Osteoblast (primary cell): ENCODE results near the gene TRAF1. TPM values are rescaled to one million over a fixed set of nuclear protein-coding genes. Genes with fewer than 3 reads are reported as not detected.

ENCODE experiments used
- DNase-seq: peaks from one replicate; pipeline ENCODE4 v3.0.0; 2011; ENCODE audit warnings: low spot score, mixed read lengths; ENCODE audit not compliant: insufficient read length; ENCODE audit errors: missing footprints
- H2AFZ ChIP-seq: 2 replicates; pipeline ENCODE4 v1.6.0; 2011; ENCODE audit warnings: mild to moderate bottlenecking, low read length
- H3K27ac ChIP-seq: 2 replicates; pipeline ENCODE4 v1.5.1; 2011; ENCODE audit warnings: mild to moderate bottlenecking, low read depth, low read length, moderate library complexity
- H3K27me3 ChIP-seq: 2 replicates; pipeline ENCODE4 v1.6.0; 2012; ENCODE audit warnings: mild to moderate bottlenecking, control low read depth, inconsistent platforms, low read length, moderate library complexity; ENCODE audit not compliant: insufficient read depth
- H3K36me3 ChIP-seq: 2 replicates; pipeline ENCODE4 v1.5.1; 2011; ENCODE audit warnings: mild to moderate bottlenecking, low read length, control low read depth, moderate library complexity; ENCODE audit not compliant: insufficient read depth
- H3K4me1 ChIP-seq: 2 replicates; pipeline ENCODE4 v1.5.1; 2011; ENCODE audit warnings: mild to moderate bottlenecking, low read length, control low read depth, moderate library complexity; ENCODE audit not compliant: insufficient read depth
- H3K4me2 ChIP-seq: 2 replicates; pipeline ENCODE4 v1.6.0; 2011; ENCODE audit warnings: mild to moderate bottlenecking, low read length; ENCODE audit not compliant: insufficient read depth
- H3K4me3 ChIP-seq: fragments of 200-600 bp; sonication (generic); 3 replicates; pipeline ENCODE4 v1.5.1; 2012; ENCODE audit warnings: mild to moderate bottlenecking, low read length, inconsistent platforms; ENCODE audit not compliant: insufficient read depth
- H3K79me2 ChIP-seq: 2 replicates; pipeline ENCODE4 v1.6.0; 2012; ENCODE audit warnings: mild to moderate bottlenecking, low read length, control low read depth, inconsistent platforms; ENCODE audit not compliant: insufficient read depth
- H3K9me3 ChIP-seq: 2 replicates; pipeline ENCODE4 v1.5.1; 2011; ENCODE audit warnings: low read depth, low read length, control low read depth
- H4K20me1 ChIP-seq: 2 replicates; pipeline ENCODE4 v1.6.0; 2012; ENCODE audit warnings: mild to moderate bottlenecking, low read length, control low read depth; ENCODE audit not compliant: insufficient read depth
- total RNA-seq: library from RNA; depleted of rRNA; stranded (reverse); fragments of >200 nt; gene quantifications from 2 replicates; pipeline ENCODE4 v1.2.3, GENCODE V29; 2012
- TF ChIP-seq, protein P1 (sequence below): IDR thresholded peaks from 2 replicates; pipeline ENCODE4 v1.5.1; 2011; ENCODE audit warnings: mild to moderate bottlenecking, low read depth, low read length, moderate library complexity; ENCODE audit errors: extremely low read depth

Gene TRAF1
- total RNA-seq, 1 donor, result 1.8 TPM

DNA sequence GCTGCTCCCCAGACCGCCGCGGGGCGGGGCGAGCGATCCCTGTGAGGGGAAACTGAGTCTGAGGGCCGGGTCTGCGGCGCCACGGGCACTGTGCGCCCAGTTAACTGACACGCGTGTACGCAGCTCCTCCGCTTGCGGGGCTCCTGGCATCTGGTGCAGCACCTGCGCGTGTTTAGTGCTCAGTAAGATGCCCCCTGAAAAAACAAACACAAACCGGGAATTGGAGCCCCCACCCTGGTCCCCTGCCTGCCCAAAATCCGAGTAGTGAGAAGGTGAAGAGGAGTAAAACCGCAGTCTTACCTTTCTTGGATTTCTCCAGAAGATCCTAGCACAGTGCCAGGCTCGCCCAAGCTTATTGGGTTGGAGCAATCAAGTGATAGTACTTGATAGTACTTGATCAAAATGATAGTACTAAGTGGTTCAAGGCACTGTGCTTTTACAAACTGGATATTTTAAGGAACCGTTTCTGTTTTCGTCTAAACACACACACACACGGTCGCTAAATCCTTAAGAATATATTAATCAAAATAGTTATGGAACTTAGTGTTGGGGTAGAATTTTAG, 2.7 kb upstream of the TRAF1 start:
- Histone ChIP-seq H3K79me2 (no peaks in the 10 kb centered on the region), H3K27ac (no peak overlapping the region), H3K4me2 (peak overlapping the region; percentile 82)

DNA sequence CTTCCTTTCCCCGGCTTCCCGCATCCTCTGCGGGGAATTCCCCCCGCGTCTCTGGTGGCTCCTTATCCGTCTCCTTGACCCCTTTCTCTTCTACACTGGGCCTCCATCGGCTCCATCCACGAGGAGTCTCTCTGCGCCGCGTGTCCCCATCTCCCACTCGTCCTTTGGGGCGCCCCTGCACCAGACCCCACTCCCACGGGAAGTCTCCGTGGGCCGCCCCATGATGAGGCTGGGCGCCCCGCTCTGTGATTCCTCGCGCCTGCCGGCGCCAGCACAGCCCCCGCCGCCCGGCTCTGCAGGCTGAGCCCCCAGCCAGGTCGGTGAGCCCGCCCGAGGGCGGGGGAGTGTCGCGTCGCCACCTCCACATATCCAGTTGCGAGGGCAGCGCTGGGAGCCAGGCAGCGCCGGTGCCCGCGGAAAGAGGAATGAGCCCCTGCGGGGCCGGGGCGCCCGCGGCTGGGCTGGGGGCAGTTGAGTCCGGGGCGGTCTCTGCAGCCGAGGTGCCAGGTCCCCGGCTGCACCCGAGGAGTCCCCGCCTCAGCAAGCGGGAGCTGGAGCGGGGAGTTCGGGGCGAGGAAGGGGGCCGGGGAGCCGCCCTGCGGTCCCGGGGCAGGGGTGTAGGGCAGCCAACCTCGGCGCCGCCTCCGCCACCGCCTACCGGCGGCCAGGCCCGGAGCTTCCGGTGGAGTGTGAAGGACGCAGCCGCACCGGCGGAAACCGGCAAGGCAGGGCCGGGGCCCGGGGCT, 2.1 kb upstream of the TRAF1 start:
- Histone ChIP-seq H2AFZ (peak overlapping the region; percentile 81), H3K79me2 (no peaks in the 10 kb centered on the region), H3K36me3 (no peaks in the 10 kb centered on the region), H3K27me3 (no peaks in the 10 kb centered on the region), H4K20me1 (no peaks in the 10 kb centered on the region), H3K4me1 (peaks cover 36% of the 10 kb centered on the region), H3K9me3 (no peaks in the 10 kb centered on the region), H3K4me3 (peak overlapping the region; percentile 75), H3K27ac (no peak overlapping the region), H3K4me2 (peak overlapping the region; percentile 82)
- TF ChIP-seq, protein P1, sequence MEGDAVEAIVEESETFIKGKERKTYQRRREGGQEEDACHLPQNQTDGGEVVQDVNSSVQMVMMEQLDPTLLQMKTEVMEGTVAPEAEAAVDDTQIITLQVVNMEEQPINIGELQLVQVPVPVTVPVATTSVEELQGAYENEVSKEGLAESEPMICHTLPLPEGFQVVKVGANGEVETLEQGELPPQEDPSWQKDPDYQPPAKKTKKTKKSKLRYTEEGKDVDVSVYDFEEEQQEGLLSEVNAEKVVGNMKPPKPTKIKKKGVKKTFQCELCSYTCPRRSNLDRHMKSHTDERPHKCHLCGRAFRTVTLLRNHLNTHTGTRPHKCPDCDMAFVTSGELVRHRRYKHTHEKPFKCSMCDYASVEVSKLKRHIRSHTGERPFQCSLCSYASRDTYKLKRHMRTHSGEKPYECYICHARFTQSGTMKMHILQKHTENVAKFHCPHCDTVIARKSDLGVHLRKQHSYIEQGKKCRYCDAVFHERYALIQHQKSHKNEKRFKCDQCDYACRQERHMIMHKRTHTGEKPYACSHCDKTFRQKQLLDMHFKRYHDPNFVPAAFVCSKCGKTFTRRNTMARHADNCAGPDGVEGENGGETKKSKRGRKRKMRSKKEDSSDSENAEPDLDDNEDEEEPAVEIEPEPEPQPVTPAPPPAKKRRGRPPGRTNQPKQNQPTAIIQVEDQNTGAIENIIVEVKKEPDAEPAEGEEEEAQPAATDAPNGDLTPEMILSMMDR, result no peak
- DNase-seq, result peak; percentile 90

More for the DNA sequence above, 2.7 kb upstream of the TRAF1 start:
- no peaks in the 10 kb centered on the region for H3K27me3 ChIP-seq
- no peaks in the 10 kb centered on the region for H4K20me1 ChIP-seq
- peaks cover 36% of the 10 kb centered on the region for H3K4me1 ChIP-seq
- no peaks in the 10 kb centered on the region for H3K9me3 ChIP-seq
- no peaks in the 10 kb centered on the region for H3K36me3 ChIP-seq
- peak overlapping the region; percentile 79 for H2AFZ ChIP-seq
- peak overlapping the region; percentile 75 for H3K4me3 ChIP-seq
- DNase-seq, result no peak
- TF ChIP-seq, protein P1, result no peak

DNA sequence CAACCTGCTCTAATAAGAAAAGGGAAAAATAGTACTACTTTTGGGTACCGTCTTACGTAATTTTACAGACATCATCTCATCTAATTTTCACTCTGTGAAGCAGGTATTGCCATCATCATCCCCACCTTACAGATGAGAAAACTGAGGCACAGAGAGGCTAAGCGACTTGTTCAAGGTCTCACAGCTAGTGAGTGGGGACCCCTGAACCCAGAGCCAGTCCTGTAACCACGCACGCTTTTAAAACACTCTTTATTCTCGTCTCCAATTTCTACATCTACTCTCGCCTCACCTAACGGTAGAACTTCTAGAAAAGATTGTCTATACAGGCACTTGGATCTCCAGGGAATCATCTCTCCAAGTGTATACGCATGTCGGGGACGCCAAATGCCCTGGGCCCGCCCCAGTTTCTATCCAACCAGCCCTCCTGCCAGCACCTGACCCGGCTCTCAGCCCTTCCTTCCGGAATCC, 1.5 kb upstream of the TRAF1 start:
- H3K4me3 ChIP-seq, result peak overlapping the region; percentile 75
- no peak for DNase-seq
- H3K79me2 ChIP-seq, result no peaks in the 10 kb centered on the region
- no peak overlapping the region for H3K27ac ChIP-seq
- H2AFZ ChIP-seq, result peak overlapping the region; percentile 81
- peaks cover 36% of the 10 kb centered on the region for H3K4me1 ChIP-seq
- TF ChIP-seq, protein P1, result no peak
- H3K4me2 ChIP-seq, result peak overlapping the region; percentile 82
- no peaks in the 10 kb centered on the region for H4K20me1 ChIP-seq
- H3K9me3 ChIP-seq, result no peaks in the 10 kb centered on the region
- H3K36me3 ChIP-seq, result no peaks in the 10 kb centered on the region
- no peaks in the 10 kb centered on the region for H3K27me3 ChIP-seq
